ENCODE measurements around the gene STRADA.

- no peak for TF ChIP-seq ZFP30 (CRISPR knock-in tag; IDR thresholded peaks at IDR 0.05; ENCODE audit: borderline replicate concordance)
- no peak for TF ChIP-seq SETDB1 (IDR thresholded peaks at IDR 0.05; ENCODE audit: low read length)
- no peak for TF ChIP-seq ZNF324 (CRISPR knock-in tag; IDR thresholded peaks at IDR 0.05)
- no peak for TF ChIP-seq CTCF (IDR thresholded peaks at IDR 0.05 in 2 of 3, conservative IDR thresholded peaks at IDR 0.05 in 1 of 3; ENCODE audit: insufficient read depth in 2 of 3, low read depth in 1 of 3, low read length in 3 of 3)
- no peak for TF ChIP-seq MITF (IDR thresholded peaks at IDR 0.05)
- TF ChIP-seq MTA3 (IDR thresholded peaks at IDR 0.05; ENCODE audit: borderline replicate concordance), result no peak
- TF ChIP-seq ZNF316 (IDR thresholded peaks at IDR 0.05), result no peak
- no peak for TF ChIP-seq NFE2L1 (tag; IDR thresholded peaks at IDR 0.05; ENCODE audit: borderline replicate concordance, low read depth)
Observed at GRCh38 chr17:63709110-63709509, 32.5 kb downstream of the STRADA start.

All from K562 (cell line).